NT2/D1 (cell line): ENCODE data around the gene SMIM5.

Experiments used
- SUZ12 ChIP-seq: IDR thresholded peaks from 2 replicates; pipeline ENCODE4 v1.6.1; 2011; ENCODE audit not compliant: insufficient read length, insufficient read depth; ENCODE audit errors: extremely low read depth
- YY1 ChIP-seq: IDR thresholded peaks from 2 replicates; pipeline ENCODE4 v1.6.1; 2011; ENCODE audit not compliant: insufficient read length, insufficient read depth

GRCh38 chr17:75605790-75606189 is 27.4 kb upstream of the SMIM5 start:
- TF ChIP-seq YY1 = no peak
- TF ChIP-seq SUZ12 = no peak
